HL-60 (cell line): ENCODE data around the gene DES.

Experiments
- DNase-seq, 2 experiments: peaks; one replicate each; pipeline ENCODE4 v3.0.0-alpha.2; 2010 to 2020; ENCODE audit warnings: low read depth in 1 of 2, low spot score in 1 of 2
- H3K27ac ChIP-seq: fragments of 250-450 bp; sonication (Bioruptor Pico); replicated peaks from 2 replicates; pipeline ENCODE4 v1.5.1; 2020; ENCODE audit warnings: mild to moderate bottlenecking, moderate library complexity
- H3K27me3 ChIP-seq: fragments of 250-450 bp; sonication (Bioruptor Pico); 2 replicates; pipeline ENCODE4 v1.5.1; 2021; ENCODE audit warnings: mild to moderate bottlenecking, moderate library complexity; ENCODE audit not compliant: insufficient read depth, poor library complexity, severe bottlenecking
- H3K4me3 ChIP-seq: replicated peaks from 2 replicates; pipeline ENCODE4 v1.5.1; 2011; ENCODE audit warnings: mild to moderate bottlenecking, control low read depth, low read length; ENCODE audit not compliant: insufficient read depth
- CTCF ChIP-seq: IDR thresholded peaks from one replicate; pipeline ENCODE4 v1.5.1; 2011; ENCODE audit warnings: low read length, control low read depth, inconsistent platforms; ENCODE audit not compliant: insufficient read depth
- GABPA ChIP-seq: IDR thresholded peaks from 2 replicates; pipeline ENCODE4 v1.6.1; 2012; ENCODE audit warnings: low read depth
- POLR2AphosphoS5 ChIP-seq: IDR thresholded peaks from 2 replicates; pipeline ENCODE4 v1.6.1; 2012; ENCODE audit warnings: low read depth
- SPI1 ChIP-seq: IDR thresholded peaks from 2 replicates; pipeline ENCODE4 v1.6.1; 2012; ENCODE audit warnings: low read depth, mild to moderate bottlenecking, borderline replicate concordance
- TF ChIP-seq, protein P1 (sequence below): IDR thresholded peaks from 2 replicates; pipeline ENCODE4 v1.6.1; 2012; ENCODE audit warnings: low read depth; ENCODE audit not compliant: insufficient replicate concordance

DES gene

GRCh38 chr2:219464286-219465032 lies 46.3 kb downstream of the DES start:
- TF ChIP-seq POLR2AphosphoS5 = no peak
- no peak for TF ChIP-seq SPI1
- no peak for TF ChIP-seq CTCF
- no peak for TF ChIP-seq GABPA
- no peak for DNase-seq
- Histone ChIP-seq H3K4me3 (no peak overlapping the region), H3K27me3 (no peaks in the 10 kb centered on the region), H3K27ac (no peak overlapping the region)

DNA sequence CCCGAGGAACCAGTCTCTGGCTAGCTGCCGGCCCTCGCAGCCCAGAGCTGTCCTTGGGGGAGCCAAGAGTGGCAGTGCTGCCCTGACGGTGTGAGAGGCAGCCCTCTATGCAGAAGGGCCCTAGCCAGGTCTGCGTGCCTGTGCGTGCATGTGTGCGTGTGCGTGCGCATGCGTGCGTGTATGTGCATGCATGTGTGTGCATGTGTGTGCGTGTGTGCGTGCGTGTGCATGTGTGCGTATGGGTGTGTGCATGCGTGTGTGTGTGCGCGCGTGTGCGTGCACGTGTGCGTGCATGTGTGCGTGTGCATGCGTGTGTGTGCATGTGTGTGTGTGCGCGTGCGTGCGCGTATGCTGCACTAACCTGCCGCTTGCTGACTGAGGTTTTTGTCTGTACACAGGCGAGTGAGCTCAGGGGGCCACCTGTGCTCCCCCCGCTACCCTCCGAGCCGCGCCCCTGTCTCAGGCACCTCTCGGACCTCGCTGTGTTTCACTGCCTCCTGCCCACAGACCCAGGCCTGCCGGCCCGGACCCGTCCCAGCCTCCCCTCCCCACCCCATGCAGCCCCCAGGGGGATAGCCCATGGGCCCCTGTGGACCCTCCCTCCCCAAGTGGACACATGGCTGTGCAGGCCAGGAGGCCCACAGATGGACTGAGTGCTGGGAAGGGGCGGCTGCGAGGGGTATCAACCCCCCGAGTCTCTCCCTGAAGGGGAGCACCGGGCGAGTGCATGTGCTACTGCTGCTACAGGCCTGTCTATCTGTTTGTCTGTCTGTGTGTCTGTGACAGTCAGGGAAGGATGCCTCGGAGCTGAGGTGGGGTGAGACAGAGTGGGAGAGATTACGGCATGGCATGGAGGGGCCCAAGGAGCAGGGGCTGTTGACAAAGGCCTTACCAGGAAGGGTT lies 47.7 kb downstream of the DES start:
- DNase-seq = no peak
- Histone ChIP-seq H3K27ac (no peak overlapping the region), H3K27me3 (no peaks in the 10 kb centered on the region), H3K4me3 (no peak overlapping the region)
- TF ChIP-seq, protein P1, sequence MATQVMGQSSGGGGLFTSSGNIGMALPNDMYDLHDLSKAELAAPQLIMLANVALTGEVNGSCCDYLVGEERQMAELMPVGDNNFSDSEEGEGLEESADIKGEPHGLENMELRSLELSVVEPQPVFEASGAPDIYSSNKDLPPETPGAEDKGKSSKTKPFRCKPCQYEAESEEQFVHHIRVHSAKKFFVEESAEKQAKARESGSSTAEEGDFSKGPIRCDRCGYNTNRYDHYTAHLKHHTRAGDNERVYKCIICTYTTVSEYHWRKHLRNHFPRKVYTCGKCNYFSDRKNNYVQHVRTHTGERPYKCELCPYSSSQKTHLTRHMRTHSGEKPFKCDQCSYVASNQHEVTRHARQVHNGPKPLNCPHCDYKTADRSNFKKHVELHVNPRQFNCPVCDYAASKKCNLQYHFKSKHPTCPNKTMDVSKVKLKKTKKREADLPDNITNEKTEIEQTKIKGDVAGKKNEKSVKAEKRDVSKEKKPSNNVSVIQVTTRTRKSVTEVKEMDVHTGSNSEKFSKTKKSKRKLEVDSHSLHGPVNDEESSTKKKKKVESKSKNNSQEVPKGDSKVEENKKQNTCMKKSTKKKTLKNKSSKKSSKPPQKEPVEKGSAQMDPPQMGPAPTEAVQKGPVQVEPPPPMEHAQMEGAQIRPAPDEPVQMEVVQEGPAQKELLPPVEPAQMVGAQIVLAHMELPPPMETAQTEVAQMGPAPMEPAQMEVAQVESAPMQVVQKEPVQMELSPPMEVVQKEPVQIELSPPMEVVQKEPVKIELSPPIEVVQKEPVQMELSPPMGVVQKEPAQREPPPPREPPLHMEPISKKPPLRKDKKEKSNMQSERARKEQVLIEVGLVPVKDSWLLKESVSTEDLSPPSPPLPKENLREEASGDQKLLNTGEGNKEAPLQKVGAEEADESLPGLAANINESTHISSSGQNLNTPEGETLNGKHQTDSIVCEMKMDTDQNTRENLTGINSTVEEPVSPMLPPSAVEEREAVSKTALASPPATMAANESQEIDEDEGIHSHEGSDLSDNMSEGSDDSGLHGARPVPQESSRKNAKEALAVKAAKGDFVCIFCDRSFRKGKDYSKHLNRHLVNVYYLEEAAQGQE = no peak
- no peak for TF ChIP-seq GABPA
- TF ChIP-seq POLR2AphosphoS5 = no peak
- TF ChIP-seq CTCF = no peak
- no peak for TF ChIP-seq SPI1

- H3K27me3 ChIP-seq = no peaks in the 10 kb centered on the region
- no peak overlapping the region for H3K27ac ChIP-seq
- H3K4me3 ChIP-seq = no peak overlapping the region
- TF ChIP-seq GABPA (no peak), SPI1 (no peak), POLR2AphosphoS5 (no peak), CTCF (no peak)
- TF ChIP-seq, protein P1 = no peak
- DNase-seq = no peak
Measured at GRCh38 chr2:219466816-219467735, 48.9 kb downstream of the DES start.
